Fibroblast of mammary gland (primary cell): ENCODE measurements around the gene AOPEP.

Source experiments
- DNase-seq: peaks from one replicate; pipeline ENCODE4 v3.0.0-alpha.2; 2010; ENCODE audit warnings: low read depth
- H3K4me3 ChIP-seq: 2 replicates; pipeline ENCODE4 v1.5.1; 2011; ENCODE audit warnings: low read depth, mild to moderate bottlenecking, low read length, moderate library complexity; ENCODE audit not compliant: control insufficient read depth
- CTCF ChIP-seq: conservative IDR thresholded peaks from 2 replicates; pipeline ENCODE4 v1.5.1; 2011; ENCODE audit warnings: low read depth, low read length, inconsistent platforms; ENCODE audit not compliant: control insufficient read depth, insufficient read depth

The AOPEP gene

GRCh38 chr9:94945197-94946144, 219.0 kb downstream of the AOPEP start:
- peak; percentile 96 for DNase-seq
- H3K4me3 ChIP-seq, result no peak overlapping the region
- TF ChIP-seq CTCF, result no peak

GRCh38 chr9:94946256-94946655, 219.8 kb downstream of the AOPEP start:
- no peak for TF ChIP-seq CTCF
- no peak for DNase-seq
- H3K4me3 ChIP-seq, result no peak overlapping the region

- peak; percentile 53 for DNase-seq
- TF ChIP-seq CTCF, result no peak
Observed at GRCh38 chr9:94948567-94949235, 222.2 kb downstream of the AOPEP start.

GRCh38 chr9:94949370-94949769, 222.9 kb downstream of the AOPEP start:
- no peak for DNase-seq
- TF ChIP-seq CTCF, result no peak
- no peak overlapping the region for H3K4me3 ChIP-seq

More at GRCh38 chr9:94948567-94949235, 222.2 kb downstream of the AOPEP start:
- H3K4me3 ChIP-seq, result no peak overlapping the region

- TF ChIP-seq CTCF, result no peak
- DNase-seq, result no peak
- H3K4me3 ChIP-seq, result no peak overlapping the region
Observed at GRCh38 chr9:94950040-94950578, 223.6 kb downstream of the AOPEP start.

- no peak for TF ChIP-seq CTCF
- H3K4me3 ChIP-seq, result no peak overlapping the region
- peak; percentile 20 for DNase-seq
Observed at GRCh38 chr9:94950579-94951323, 224.3 kb downstream of the AOPEP start.
